Occipital lobe (tissue), 2 donors: ENCODE results near the gene DPF3. TPM values are rescaled to one million over a fixed set of nuclear protein-coding genes. Genes with fewer than 3 reads are reported as not detected.

Source experiments
- small RNA-seq: library from RNA; depleted of rRNA; stranded (forward); fragments of <200 nt; gene quantifications from one replicate; pipeline ENCODE3, GENCODE V24; 2014
- total RNA-seq: library from RNA; depleted of rRNA; stranded (reverse); fragments of >200 nt; gene quantifications from one replicate; pipeline ENCODE4 v1.2.3, GENCODE V29; 2014

DPF3 gene
- total RNA-seq, 1 donor from 2014 or later: 5.3 TPM

Small RNA genes lying within 50 kb of the gene (small RNA-seq; reads per million reads assigned to genes)
- gene RF00019: not detected

Other genes with a start within 250 kb of the DPF3 start
- 7.0 TPM for gene DCAF4, start 32.4 kb upstream of the DPF3 start, total RNA-seq
- gene ZFYVE1, start 133.0 kb upstream of the DPF3 start, total RNA-seq: 12.2 TPM
- gene RBM25, start 164.4 kb upstream of the DPF3 start, total RNA-seq: 62.1 TPM
- gene PSEN1, start 242.4 kb upstream of the DPF3 start, total RNA-seq: 76.4 TPM